Posterior cingulate gyrus (tissue), 11 donors: ENCODE measurements around the gene MAFB.

ENCODE experiments used
- DNase-seq, 10 donors: peaks; one replicate each; pipeline versions ENCODE4 v3.0.0 to v3.0.0-alpha.2; 2020 to 2021; ENCODE audit warnings: mixed read lengths in 3 of 10
- intact Hi-C: fragments of 100-400 bp; cut with DNase I; formaldehyde crosslinking; loops from one replicate; pipeline ENCODE4 v1.15.1; 2023

Gene MAFB

GRCh38 chr20:40663991-40664880 is 24.8 kb downstream of the MAFB start:
- DNase-seq, result no peak
- intact Hi-C loops, result no loop called here

GRCh38 chr20:40663304-40663790 is 25.7 kb downstream of the MAFB start:
- DNase-seq, result no peak
- intact Hi-C loops, result no loop called here

- no peak for DNase-seq
- intact Hi-C loops, result no loop called here
Measured at GRCh38 chr20:40659567-40659966, 29.5 kb downstream of the MAFB start.

- intact Hi-C loops, result no loop called here
- no peak for DNase-seq
Measured at GRCh38 chr20:40658509-40658908, 30.5 kb downstream of the MAFB start.

GRCh38 chr20:40657526-40657925 is 31.5 kb downstream of the MAFB start:
- intact Hi-C loops, result no loop called here
- DNase-seq, result no peak

- DNase-seq, result no peak
- intact Hi-C loops, result no loop called here
Measured at GRCh38 chr20:40655451-40655850, 33.6 kb downstream of the MAFB start.

GRCh38 chr20:40654876-40655275 is 34.2 kb downstream of the MAFB start:
- no peak for DNase-seq
- intact Hi-C loops, result no loop called here

GRCh38 chr20:40652441-40652987 is 36.5 kb downstream of the MAFB start:
- no peak for DNase-seq
- intact Hi-C loops, result no loop called here

GRCh38 chr20:40651151-40651550 is 37.9 kb downstream of the MAFB start:
- DNase-seq, result no peak
- intact Hi-C loops, result no loop called here

GRCh38 chr20:40650707-40651106 is 38.3 kb downstream of the MAFB start:
- intact Hi-C loops, result no loop called here
- DNase-seq, result no peak

GRCh38 chr20:40648210-40649072 is 40.6 kb downstream of the MAFB start:
- intact Hi-C loops, result no loop called here

GRCh38 chr20:40646813-40647212 is 42.2 kb downstream of the MAFB start:
- intact Hi-C loops, result no loop called here
- DNase-seq, result no peak

More at GRCh38 chr20:40648210-40649072, 40.6 kb downstream of the MAFB start:
- no peak for DNase-seq

- no peak for DNase-seq
- intact Hi-C loops, result no loop called here
Measured at GRCh38 chr20:40646361-40646760, 42.7 kb downstream of the MAFB start.

- intact Hi-C loops, result no loop called here
- no peak for DNase-seq
Measured at GRCh38 chr20:40644863-40645262, 44.2 kb downstream of the MAFB start.

GRCh38 chr20:40643891-40644290 is 45.1 kb downstream of the MAFB start:
- no peak for DNase-seq
- intact Hi-C loops, result no loop called here

- no peak for DNase-seq
- intact Hi-C loops, result no loop called here
Measured at GRCh38 chr20:40641809-40642208, 47.2 kb downstream of the MAFB start.

- DNase-seq, result no peak
- intact Hi-C loops, result no loop called here
Measured at GRCh38 chr20:40641202-40641601, 47.8 kb downstream of the MAFB start.

GRCh38 chr20:40640667-40641066 is 48.4 kb downstream of the MAFB start:
- intact Hi-C loops, result no loop called here
- DNase-seq, result no peak

GRCh38 chr20:40639676-40640355 is 49.2 kb downstream of the MAFB start:
- intact Hi-C loops, result no loop called here
- no peak for DNase-seq

GRCh38 chr20:40639132-40639531 is 49.9 kb downstream of the MAFB start:
- intact Hi-C loops, result no loop called here
- no peak for DNase-seq

GRCh38 chr20:40638414-40638813 is 50.6 kb downstream of the MAFB start:
- no peak for DNase-seq
- intact Hi-C loops, result no loop called here
